Retinal pigment epithelial cell (primary cell): Measurements from ENCODE around the gene TMEM139.

Source experiments
- DNase-seq: peaks from one replicate; pipeline ENCODE4 v3.0.0-alpha.2; 2010; ENCODE audit warnings: low read depth
- H3K4me3 ChIP-seq: 2 replicates; pipeline ENCODE4 v1.5.1; 2011; ENCODE audit warnings: mild to moderate bottlenecking, low read length, control low read depth, moderate library complexity
- TF ChIP-seq, protein P1 (sequence below): conservative IDR thresholded peaks from 2 replicates; pipeline ENCODE4 v1.5.1; 2011; ENCODE audit warnings: low read depth, low read length, control low read depth, inconsistent platforms

The TMEM139 gene

GRCh38 chr7:143282124-143282523 is 2.6 kb upstream of the TMEM139 start:
- TF ChIP-seq, protein P1, sequence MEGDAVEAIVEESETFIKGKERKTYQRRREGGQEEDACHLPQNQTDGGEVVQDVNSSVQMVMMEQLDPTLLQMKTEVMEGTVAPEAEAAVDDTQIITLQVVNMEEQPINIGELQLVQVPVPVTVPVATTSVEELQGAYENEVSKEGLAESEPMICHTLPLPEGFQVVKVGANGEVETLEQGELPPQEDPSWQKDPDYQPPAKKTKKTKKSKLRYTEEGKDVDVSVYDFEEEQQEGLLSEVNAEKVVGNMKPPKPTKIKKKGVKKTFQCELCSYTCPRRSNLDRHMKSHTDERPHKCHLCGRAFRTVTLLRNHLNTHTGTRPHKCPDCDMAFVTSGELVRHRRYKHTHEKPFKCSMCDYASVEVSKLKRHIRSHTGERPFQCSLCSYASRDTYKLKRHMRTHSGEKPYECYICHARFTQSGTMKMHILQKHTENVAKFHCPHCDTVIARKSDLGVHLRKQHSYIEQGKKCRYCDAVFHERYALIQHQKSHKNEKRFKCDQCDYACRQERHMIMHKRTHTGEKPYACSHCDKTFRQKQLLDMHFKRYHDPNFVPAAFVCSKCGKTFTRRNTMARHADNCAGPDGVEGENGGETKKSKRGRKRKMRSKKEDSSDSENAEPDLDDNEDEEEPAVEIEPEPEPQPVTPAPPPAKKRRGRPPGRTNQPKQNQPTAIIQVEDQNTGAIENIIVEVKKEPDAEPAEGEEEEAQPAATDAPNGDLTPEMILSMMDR, result no peak
- DNase-seq, result no peak
- no peak overlapping the region for H3K4me3 ChIP-seq

DNA sequence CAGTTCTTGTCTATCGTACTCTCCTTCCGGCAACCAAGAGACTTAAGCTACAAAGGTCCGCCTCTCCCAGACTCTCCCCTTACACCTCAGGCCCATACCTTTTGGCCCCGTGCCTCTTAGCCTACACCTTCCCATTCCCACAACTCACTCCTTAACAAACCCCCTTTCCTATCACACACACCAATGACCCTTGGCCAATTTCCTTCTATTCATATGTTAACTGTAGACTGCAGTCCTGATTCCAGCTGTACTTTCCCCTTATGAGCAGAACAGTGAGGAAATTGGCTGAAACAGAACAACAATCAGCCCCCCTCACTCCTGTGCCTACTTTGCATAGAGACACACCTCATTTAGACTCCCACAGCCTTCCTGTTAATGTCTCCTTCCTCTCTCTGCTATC is 1.4 kb upstream of the TMEM139 start:
- TF ChIP-seq, protein P1, result no peak
- no peak for DNase-seq
- H3K4me3 ChIP-seq, result no peak overlapping the region

GRCh38 chr7:143285470-143285778 is 666 bp downstream of the TMEM139 start:
- peak overlapping the region; percentile 46 for H3K4me3 ChIP-seq
- no peak for DNase-seq
- TF ChIP-seq, protein P1, result no peak

DNA sequence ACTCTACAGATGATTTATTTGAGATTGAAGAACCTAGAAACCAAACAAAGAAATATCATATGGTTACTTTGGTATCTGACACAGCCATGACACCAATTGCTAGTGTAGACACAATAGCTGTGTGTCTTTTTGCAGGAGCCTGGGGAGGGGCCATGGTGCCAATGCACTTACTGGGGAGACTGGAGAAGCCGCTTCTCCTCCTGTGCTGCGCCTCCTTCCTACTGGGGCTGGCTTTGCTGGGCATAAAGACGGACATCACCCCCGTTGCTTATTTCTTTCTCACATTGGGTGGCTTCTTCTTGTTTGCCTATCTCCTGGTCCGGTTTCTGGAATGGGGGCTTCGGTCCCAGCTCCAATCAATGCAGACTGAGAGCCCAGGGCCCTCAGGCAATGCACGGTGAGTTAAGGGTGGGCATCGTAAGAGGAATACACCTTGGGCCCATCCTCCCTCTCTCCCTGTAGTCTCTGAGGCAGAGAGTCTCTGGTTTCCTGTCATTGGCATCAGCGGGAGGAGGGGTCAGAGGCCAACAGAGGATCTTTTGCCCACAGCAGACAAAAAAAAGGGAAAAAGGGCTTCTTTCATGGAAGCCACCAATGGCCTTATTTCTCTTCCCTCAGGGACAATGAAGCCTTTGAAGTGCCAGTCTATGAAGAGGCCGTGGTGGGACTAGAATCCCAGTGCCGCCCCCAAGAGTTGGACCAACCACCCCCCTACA is 1.2 kb downstream of the TMEM139 start:
- TF ChIP-seq, protein P1, result no peak
- DNase-seq, result no peak
- peak overlapping the region; percentile 46 for H3K4me3 ChIP-seq

- TF ChIP-seq, protein P1, result no peak
- no peak overlapping the region for H3K4me3 ChIP-seq
- no peak for DNase-seq
Measured at GRCh38 chr7:143286522-143286890, 1.7 kb downstream of the TMEM139 start.

GRCh38 chr7:143287339-143287934 is 2.7 kb downstream of the TMEM139 start:
- H3K4me3 ChIP-seq, result peak overlapping the region; percentile 17
- no peak for DNase-seq
- TF ChIP-seq, protein P1, result no peak
